Panc1 (cell line): ENCODE data around the gene VWA8. TPM values are rescaled to one million over a fixed set of nuclear protein-coding genes. Genes with fewer than 3 reads are reported as not detected.

Experiments
- ATAC-seq: fragments of 200-7000 bp; cut with Tn5 transposase; 2 replicates; pipeline ENCODE4 v1.9.1; 2020; ENCODE audit warnings: mild to moderate bottlenecking, moderate library complexity
- BruUV-seq: library from RNA; stranded (reverse); fragments of 400-500 nt; replicated peaks from 2 replicates; lab custom pipeline; 2021; lab: Mats Ljungman, UMichigan
- CTCF ChIA-PET: fragments of 300-600 bp; sonication (Branson Sonifier 250); formaldehyde crosslinking; loops from one replicate; lab custom pipeline; 2022; ENCODE audit warnings: antibody characterized with exemption; lab: Charles Lee
- POLR2A ChIA-PET: fragments of 300-600 bp; sonication (Branson Sonifier 250); formaldehyde crosslinking; loops from one replicate; lab custom pipeline; 2022; ENCODE audit warnings: antibody characterized with exemption; lab: Charles Lee
- DNase-seq: peaks from one replicate; pipeline ENCODE4 v3.0.0-alpha.2; 2010; ENCODE audit warnings: low read depth, low spot score
- H3K27ac ChIP-seq: 2 replicates; pipeline ENCODE4 v1.5.1; 2011; ENCODE audit warnings: mild to moderate bottlenecking, low read length, inconsistent platforms
- H3K27me3 ChIP-seq: fragments of 200-500 bp; sonication (Bioruptor generic); 2 replicates; pipeline ENCODE4 v1.6.0; 2014; ENCODE audit warnings: low read length, inconsistent platforms; ENCODE audit not compliant: control insufficient read depth, insufficient read depth
- H3K36me3 ChIP-seq: fragments of 200-500 bp; sonication (Bioruptor generic); 2 replicates; pipeline ENCODE4 v1.5.1; 2014; ENCODE audit warnings: inconsistent platforms, mild to moderate bottlenecking, low read length, moderate library complexity; ENCODE audit not compliant: control insufficient read depth, insufficient read depth
- H3K4me1 ChIP-seq: 2 replicates; pipeline ENCODE4 v1.5.1; 2011; ENCODE audit warnings: inconsistent platforms, mild to moderate bottlenecking, low read length, moderate library complexity; ENCODE audit not compliant: control insufficient read depth, insufficient read depth
- H3K4me3 ChIP-seq, 2 experiments: 2 replicates each; pipeline ENCODE4 v1.5.1; 2011 to 2012; ENCODE audit warnings: low read depth in 2 of 2, low read length in 2 of 2, mild to moderate bottlenecking in 2 of 2, inconsistent platforms in 1 of 2, moderate library complexity in 1 of 2
- H3K9me3 ChIP-seq: fragments of 200-500 bp; sonication (Bioruptor generic); 2 replicates; pipeline ENCODE4 v1.5.1; 2014; ENCODE audit warnings: low read depth, mild to moderate bottlenecking, inconsistent platforms, low read length, moderate library complexity; ENCODE audit not compliant: control insufficient read depth, insufficient read depth
- POLR2AphosphoS5 ChIP-seq: IDR thresholded peaks from 2 replicates; pipeline ENCODE4 v1.6.1; 2012; ENCODE audit warnings: mild to moderate bottlenecking, low read depth, low read length, moderate library complexity
- SIN3A ChIP-seq: IDR thresholded peaks from 2 replicates; pipeline ENCODE4 v1.6.1; 2012; ENCODE audit warnings: low read depth, mild to moderate bottlenecking, low read length, moderate library complexity, borderline replicate concordance; ENCODE audit not compliant: insufficient read depth
- TCF7L2 ChIP-seq: IDR thresholded peaks from 2 replicates; pipeline ENCODE4 v1.6.1; 2011; ENCODE audit warnings: mild to moderate bottlenecking, low read depth, low read length, inconsistent platforms
- in situ Hi-C: cut with HindIII; loops from 2 replicates; pipeline ENCODE4 v1.10.0; 2016; ENCODE audit warnings: low sequenced_read_pairs, low pct_unique_long_range_greater_than_20kb
- intact Hi-C: fragments of 100-400 bp; cut with micrococcal nuclease; formaldehyde crosslinking; loops from one replicate; pipeline ENCODE4 v1.10.0; 2022; ENCODE audit not compliant: unreplicated experiment
- total RNA-seq: library from RNA; stranded (reverse); gene quantifications from one replicate; pipeline ENCODE4 v1.2.1, GENCODE V29; 2021; ENCODE audit not compliant: unreplicated experiment
- TF ChIP-seq, protein P1 (sequence below), 2 experiments: IDR thresholded peaks; 2 replicates each; pipeline ENCODE4 v1.6.1; 2011 to 2012; ENCODE audit warnings: low read depth in 2 of 2, control low read depth in 1 of 2, low read length in 1 of 2, mild to moderate bottlenecking in 1 of 2, moderate library complexity in 1 of 2; ENCODE audit not compliant: insufficient read depth in 1 of 2
- TF ChIP-seq, protein P2 (sequence below): fragments of 450-650 bp; IDR thresholded peaks from 2 replicates; pipeline ENCODE4 v1.5.1; 2017; ENCODE audit warnings: mild to moderate bottlenecking

Gene VWA8
- total RNA-seq, 1 experiment from 2014 or later, result 11.2 TPM

GRCh38 chr13:41930154-41930553, 30.8 kb downstream of the VWA8 start:
- Histone ChIP-seq H3K9me3 (no peaks in the 10 kb centered on the region), H3K27ac (no peak overlapping the region), H3K4me1 (no peaks in the 10 kb centered on the region), H3K27me3 (no peaks in the 10 kb centered on the region), H3K36me3 (no peaks in the 10 kb centered on the region), H3K4me3 (no peak overlapping the region)
- no peak for ATAC-seq
- no peak for TF ChIP-seq SIN3A
- TF ChIP-seq, protein P1, sequence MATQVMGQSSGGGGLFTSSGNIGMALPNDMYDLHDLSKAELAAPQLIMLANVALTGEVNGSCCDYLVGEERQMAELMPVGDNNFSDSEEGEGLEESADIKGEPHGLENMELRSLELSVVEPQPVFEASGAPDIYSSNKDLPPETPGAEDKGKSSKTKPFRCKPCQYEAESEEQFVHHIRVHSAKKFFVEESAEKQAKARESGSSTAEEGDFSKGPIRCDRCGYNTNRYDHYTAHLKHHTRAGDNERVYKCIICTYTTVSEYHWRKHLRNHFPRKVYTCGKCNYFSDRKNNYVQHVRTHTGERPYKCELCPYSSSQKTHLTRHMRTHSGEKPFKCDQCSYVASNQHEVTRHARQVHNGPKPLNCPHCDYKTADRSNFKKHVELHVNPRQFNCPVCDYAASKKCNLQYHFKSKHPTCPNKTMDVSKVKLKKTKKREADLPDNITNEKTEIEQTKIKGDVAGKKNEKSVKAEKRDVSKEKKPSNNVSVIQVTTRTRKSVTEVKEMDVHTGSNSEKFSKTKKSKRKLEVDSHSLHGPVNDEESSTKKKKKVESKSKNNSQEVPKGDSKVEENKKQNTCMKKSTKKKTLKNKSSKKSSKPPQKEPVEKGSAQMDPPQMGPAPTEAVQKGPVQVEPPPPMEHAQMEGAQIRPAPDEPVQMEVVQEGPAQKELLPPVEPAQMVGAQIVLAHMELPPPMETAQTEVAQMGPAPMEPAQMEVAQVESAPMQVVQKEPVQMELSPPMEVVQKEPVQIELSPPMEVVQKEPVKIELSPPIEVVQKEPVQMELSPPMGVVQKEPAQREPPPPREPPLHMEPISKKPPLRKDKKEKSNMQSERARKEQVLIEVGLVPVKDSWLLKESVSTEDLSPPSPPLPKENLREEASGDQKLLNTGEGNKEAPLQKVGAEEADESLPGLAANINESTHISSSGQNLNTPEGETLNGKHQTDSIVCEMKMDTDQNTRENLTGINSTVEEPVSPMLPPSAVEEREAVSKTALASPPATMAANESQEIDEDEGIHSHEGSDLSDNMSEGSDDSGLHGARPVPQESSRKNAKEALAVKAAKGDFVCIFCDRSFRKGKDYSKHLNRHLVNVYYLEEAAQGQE (IDR thresholded peaks at IDR 0.05; ENCODE audit: insufficient read depth in 1 of 2, low read depth in 2 of 2, low read length in 1 of 2), result no peak
- no peak for TF ChIP-seq POLR2AphosphoS5
- TF ChIP-seq, protein P2, sequence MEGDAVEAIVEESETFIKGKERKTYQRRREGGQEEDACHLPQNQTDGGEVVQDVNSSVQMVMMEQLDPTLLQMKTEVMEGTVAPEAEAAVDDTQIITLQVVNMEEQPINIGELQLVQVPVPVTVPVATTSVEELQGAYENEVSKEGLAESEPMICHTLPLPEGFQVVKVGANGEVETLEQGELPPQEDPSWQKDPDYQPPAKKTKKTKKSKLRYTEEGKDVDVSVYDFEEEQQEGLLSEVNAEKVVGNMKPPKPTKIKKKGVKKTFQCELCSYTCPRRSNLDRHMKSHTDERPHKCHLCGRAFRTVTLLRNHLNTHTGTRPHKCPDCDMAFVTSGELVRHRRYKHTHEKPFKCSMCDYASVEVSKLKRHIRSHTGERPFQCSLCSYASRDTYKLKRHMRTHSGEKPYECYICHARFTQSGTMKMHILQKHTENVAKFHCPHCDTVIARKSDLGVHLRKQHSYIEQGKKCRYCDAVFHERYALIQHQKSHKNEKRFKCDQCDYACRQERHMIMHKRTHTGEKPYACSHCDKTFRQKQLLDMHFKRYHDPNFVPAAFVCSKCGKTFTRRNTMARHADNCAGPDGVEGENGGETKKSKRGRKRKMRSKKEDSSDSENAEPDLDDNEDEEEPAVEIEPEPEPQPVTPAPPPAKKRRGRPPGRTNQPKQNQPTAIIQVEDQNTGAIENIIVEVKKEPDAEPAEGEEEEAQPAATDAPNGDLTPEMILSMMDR, result no peak
- no peak for TF ChIP-seq TCF7L2
- POLR2A ChIA-PET, result no interaction called here
- CTCF ChIA-PET, result no interaction called here
- no TSS peak for BruUV-seq
- intact Hi-C loops, result no loop called here
- in situ Hi-C loops, result no loop called here
- no peak for DNase-seq

DNA sequence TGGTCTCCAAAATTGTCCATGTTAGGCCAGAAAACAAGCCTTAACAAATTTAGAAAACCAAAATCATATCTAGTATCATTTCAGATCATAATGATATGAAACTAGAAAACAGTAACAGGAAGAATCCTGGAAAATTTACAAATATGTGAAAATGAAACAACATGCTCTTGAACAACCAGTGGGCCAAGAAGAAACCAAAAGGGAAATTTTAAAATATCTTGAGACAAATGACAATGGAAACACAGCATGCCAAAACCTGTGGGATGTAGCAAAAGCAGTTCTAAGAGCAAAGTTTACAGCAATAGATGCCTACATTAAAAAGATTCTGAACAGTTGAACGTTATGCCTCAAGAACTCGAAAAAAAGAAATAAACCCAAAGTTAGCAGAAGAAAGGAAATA, 32.6 kb downstream of the VWA8 start:
- no peak overlapping the region for H3K27ac ChIP-seq
- no peaks in the 10 kb centered on the region for H3K36me3 ChIP-seq
- DNase-seq (no peak), ATAC-seq (no peak)
- no peaks in the 10 kb centered on the region for H3K4me1 ChIP-seq
- no peaks in the 10 kb centered on the region for H3K27me3 ChIP-seq
- TF ChIP-seq SIN3A, result no peak
- TF ChIP-seq, protein P1 (IDR thresholded peaks at IDR 0.05; ENCODE audit: insufficient read depth in 1 of 2, low read depth in 2 of 2, low read length in 1 of 2), result no peak
- CTCF ChIA-PET, result no interaction called here
- POLR2A ChIA-PET, result interaction anchor here (0.7 kb wide), 1 partner anchor 178 kb away, joined by 3 read pairs; no protein-coding TSS in a partner anchor
- in situ Hi-C loops (no loop called here), intact Hi-C loops (no loop called here)
- no peak overlapping the region for H3K4me3 ChIP-seq
- no TSS peak for BruUV-seq
- H3K9me3 ChIP-seq, result no peaks in the 10 kb centered on the region; the same call in 1 of the 2 replicates
